Measurements from ENCODE around the gene ASTL.

The ASTL gene

GRCh38 chr2:96104487-96104861, 33.8 kb downstream of the ASTL start:
- Histone ChIP-seq H3K36me3 (ENCODE audit: insufficient read depth) (no peaks in the 10 kb centered on the region), H3K4me1 (ENCODE audit: low read depth, poor library complexity, severe bottlenecking) (no peaks in the 10 kb centered on the region), H3K9ac (no peak overlapping the region), H3K4me2 (no peak overlapping the region), H3K79me2 (ENCODE audit: insufficient read depth, low read depth) (no peaks in the 10 kb centered on the region), H3K4me3 (IDR thresholded peaks at IDR 0.05; ENCODE audit: insufficient read depth, low read depth, low read length) (no peak overlapping the region), H3K27ac (no peak overlapping the region), H3K27me3 (ENCODE audit: insufficient read depth, low read depth) (no peaks in the 10 kb centered on the region), H2AFZ (ENCODE audit: low read depth) (no peak overlapping the region), H4K20me1 (ENCODE audit: insufficient read depth) (no peaks in the 10 kb centered on the region)
- no peak for TF ChIP-seq CTCF (conservative IDR thresholded peaks at IDR 0.05; ENCODE audit: low read depth, low read length)

DNA sequence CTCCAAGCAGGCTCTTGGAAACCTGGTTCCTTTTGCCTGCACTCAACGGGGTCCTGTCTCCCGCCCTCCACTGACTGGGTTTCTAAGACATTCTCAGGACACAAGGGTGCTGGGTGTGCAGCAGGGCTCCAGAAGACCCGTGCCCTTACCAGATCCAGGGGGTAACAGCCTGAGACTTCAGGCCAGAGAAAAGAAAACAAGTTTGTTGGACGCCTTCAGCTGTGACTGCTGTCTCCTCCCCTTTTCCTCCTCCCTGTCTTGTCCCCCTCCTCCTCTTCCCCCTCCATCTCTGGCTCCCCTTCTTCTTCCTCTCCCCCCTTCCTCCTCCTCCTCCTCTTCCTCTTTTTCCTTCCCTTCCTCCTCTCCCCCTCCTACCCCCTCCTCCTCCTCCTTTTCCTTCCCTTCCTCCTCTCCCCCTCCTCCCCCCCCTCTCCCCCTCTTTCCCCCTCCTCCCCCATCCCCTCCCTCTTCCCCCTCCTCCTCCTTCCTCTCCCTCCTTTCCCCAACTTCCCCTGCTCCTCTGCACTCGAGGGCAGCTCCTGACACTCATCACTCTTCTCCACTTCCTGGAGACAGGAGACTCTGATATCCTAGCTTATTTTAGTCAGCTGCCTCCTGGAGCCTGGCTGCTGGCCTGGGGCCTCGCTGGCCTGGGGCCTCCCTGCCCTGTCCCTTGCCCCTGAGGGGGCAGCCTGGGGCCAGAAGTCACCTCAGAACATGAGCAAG, 34.4 kb downstream of the ASTL start:
- H3K36me3 ChIP-seq (ENCODE audit: insufficient read depth), result no peaks in the 10 kb centered on the region
- no peaks in the 10 kb centered on the region for H3K27me3 ChIP-seq (ENCODE audit: insufficient read depth, low read depth)
- H3K79me2 ChIP-seq (ENCODE audit: insufficient read depth, low read depth), result no peaks in the 10 kb centered on the region
- no peak overlapping the region for H3K4me2 ChIP-seq
- TF ChIP-seq CTCF (conservative IDR thresholded peaks at IDR 0.05; ENCODE audit: low read depth, low read length), result no peak
- no peak overlapping the region for H3K4me3 ChIP-seq (IDR thresholded peaks at IDR 0.05; ENCODE audit: insufficient read depth, low read depth, low read length)
- no peak overlapping the region for H2AFZ ChIP-seq (ENCODE audit: low read depth)
- no peak overlapping the region for H3K9ac ChIP-seq
- no peak overlapping the region for H3K27ac ChIP-seq
- no peaks in the 10 kb centered on the region for H3K4me1 ChIP-seq (ENCODE audit: low read depth, poor library complexity, severe bottlenecking)
- H4K20me1 ChIP-seq (ENCODE audit: insufficient read depth), result no peaks in the 10 kb centered on the region

GRCh38 chr2:96103187-96103601, 35.1 kb downstream of the ASTL start:
- no peak for TF ChIP-seq CTCF (conservative IDR thresholded peaks at IDR 0.05; ENCODE audit: low read depth, low read length)
- no peaks in the 10 kb centered on the region for H3K36me3 ChIP-seq (ENCODE audit: insufficient read depth)
- H3K4me1 ChIP-seq (ENCODE audit: low read depth, poor library complexity, severe bottlenecking), result no peaks in the 10 kb centered on the region
- H3K27ac ChIP-seq, result no peak overlapping the region
- H3K4me3 ChIP-seq (IDR thresholded peaks at IDR 0.05; ENCODE audit: insufficient read depth, low read depth, low read length), result no peak overlapping the region
- no peaks in the 10 kb centered on the region for H3K27me3 ChIP-seq (ENCODE audit: insufficient read depth, low read depth)
- H3K4me2 ChIP-seq, result no peak overlapping the region
- H3K9ac ChIP-seq, result no peak overlapping the region
- H3K79me2 ChIP-seq (ENCODE audit: insufficient read depth, low read depth), result no peaks in the 10 kb centered on the region
- H4K20me1 ChIP-seq (ENCODE audit: insufficient read depth), result no peaks in the 10 kb centered on the region
- no peak overlapping the region for H2AFZ ChIP-seq (ENCODE audit: low read depth)

DNA sequence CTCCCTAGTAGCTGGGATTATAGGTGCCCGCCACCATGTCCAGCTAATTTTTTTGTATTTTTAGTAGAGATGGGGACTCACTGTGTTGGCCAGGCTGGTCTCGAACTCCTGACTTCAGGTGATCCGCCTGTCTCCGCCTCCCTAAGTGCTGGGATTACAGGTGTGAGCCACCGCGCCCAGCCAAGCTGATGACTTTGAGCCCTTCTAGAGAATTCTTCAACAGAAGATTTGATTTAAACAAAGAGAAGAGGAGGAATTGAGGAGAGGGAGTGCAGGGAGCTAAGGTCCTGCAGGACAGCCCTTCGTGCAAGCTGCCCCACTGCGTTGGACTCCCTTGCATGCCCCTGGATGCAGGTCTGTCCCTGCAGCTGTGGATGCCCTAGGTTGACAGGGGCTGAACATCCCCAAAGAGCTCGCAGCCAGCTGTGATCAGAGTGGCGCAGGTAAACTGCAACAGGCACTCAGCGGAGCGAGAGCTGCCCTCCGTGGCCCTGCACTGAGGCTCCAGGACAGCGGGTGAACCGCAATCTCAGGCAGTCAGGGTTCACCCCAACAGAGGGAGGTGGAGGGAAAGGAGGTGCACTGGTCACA, 35.6 kb downstream of the ASTL start:
- TF ChIP-seq CTCF (conservative IDR thresholded peaks at IDR 0.05; ENCODE audit: low read depth, low read length), result no peak
- Histone ChIP-seq H3K4me3 (IDR thresholded peaks at IDR 0.05; ENCODE audit: insufficient read depth, low read depth, low read length) (no peak overlapping the region), H3K4me2 (no peak overlapping the region), H4K20me1 (ENCODE audit: insufficient read depth) (no peaks in the 10 kb centered on the region), H3K9ac (no peak overlapping the region), H3K27ac (no peak overlapping the region), H3K36me3 (ENCODE audit: insufficient read depth) (no peaks in the 10 kb centered on the region), H3K79me2 (ENCODE audit: insufficient read depth, low read depth) (no peaks in the 10 kb centered on the region), H3K27me3 (ENCODE audit: insufficient read depth, low read depth) (no peaks in the 10 kb centered on the region), H2AFZ (ENCODE audit: low read depth) (no peak overlapping the region), H3K4me1 (ENCODE audit: low read depth, poor library complexity, severe bottlenecking) (no peaks in the 10 kb centered on the region)

All from KMS-11 (cell line).